Osteoblast (primary cell): Measurements from ENCODE around the gene STARD9. TPM values are rescaled to one million over a fixed set of nuclear protein-coding genes. Genes with fewer than 3 reads are reported as not detected.
A peak's percentile ranks its signal among the peaks of the same experiment; 100 is the strongest.

Experiments used
- DNase-seq: peaks from one replicate; pipeline ENCODE4 v3.0.0; 2011; ENCODE audit warnings: low spot score, mixed read lengths; ENCODE audit not compliant: insufficient read length; ENCODE audit errors: missing footprints
- H2AFZ ChIP-seq: 2 replicates; pipeline ENCODE4 v1.6.0; 2011; ENCODE audit warnings: mild to moderate bottlenecking, low read length
- H3K27ac ChIP-seq: 2 replicates; pipeline ENCODE4 v1.5.1; 2011; ENCODE audit warnings: mild to moderate bottlenecking, low read depth, low read length, moderate library complexity
- H3K27me3 ChIP-seq: 2 replicates; pipeline ENCODE4 v1.6.0; 2012; ENCODE audit warnings: mild to moderate bottlenecking, control low read depth, inconsistent platforms, low read length, moderate library complexity; ENCODE audit not compliant: insufficient read depth
- H3K36me3 ChIP-seq: 2 replicates; pipeline ENCODE4 v1.5.1; 2011; ENCODE audit warnings: mild to moderate bottlenecking, low read length, control low read depth, moderate library complexity; ENCODE audit not compliant: insufficient read depth
- H3K4me1 ChIP-seq: 2 replicates; pipeline ENCODE4 v1.5.1; 2011; ENCODE audit warnings: mild to moderate bottlenecking, low read length, control low read depth, moderate library complexity; ENCODE audit not compliant: insufficient read depth
- H3K4me2 ChIP-seq: 2 replicates; pipeline ENCODE4 v1.6.0; 2011; ENCODE audit warnings: mild to moderate bottlenecking, low read length; ENCODE audit not compliant: insufficient read depth
- H3K4me3 ChIP-seq: fragments of 200-600 bp; sonication (generic); 3 replicates; pipeline ENCODE4 v1.5.1; 2012; ENCODE audit warnings: mild to moderate bottlenecking, low read length, inconsistent platforms; ENCODE audit not compliant: insufficient read depth
- H3K79me2 ChIP-seq: 2 replicates; pipeline ENCODE4 v1.6.0; 2012; ENCODE audit warnings: mild to moderate bottlenecking, low read length, control low read depth, inconsistent platforms; ENCODE audit not compliant: insufficient read depth
- H3K9me3 ChIP-seq: 2 replicates; pipeline ENCODE4 v1.5.1; 2011; ENCODE audit warnings: low read depth, low read length, control low read depth
- H4K20me1 ChIP-seq: 2 replicates; pipeline ENCODE4 v1.6.0; 2012; ENCODE audit warnings: mild to moderate bottlenecking, low read length, control low read depth; ENCODE audit not compliant: insufficient read depth
- total RNA-seq: library from RNA; depleted of rRNA; stranded (reverse); fragments of >200 nt; gene quantifications from 2 replicates; pipeline ENCODE4 v1.2.3, GENCODE V29; 2012
- TF ChIP-seq, protein P1 (sequence below): IDR thresholded peaks from 2 replicates; pipeline ENCODE4 v1.5.1; 2011; ENCODE audit warnings: mild to moderate bottlenecking, low read depth, low read length, moderate library complexity; ENCODE audit errors: extremely low read depth

Gene STARD9
- total RNA-seq, 1 donor = 9.4 TPM

GRCh38 chr15:42665827-42666226, 90.4 kb downstream of the STARD9 start:
- TF ChIP-seq, protein P1, sequence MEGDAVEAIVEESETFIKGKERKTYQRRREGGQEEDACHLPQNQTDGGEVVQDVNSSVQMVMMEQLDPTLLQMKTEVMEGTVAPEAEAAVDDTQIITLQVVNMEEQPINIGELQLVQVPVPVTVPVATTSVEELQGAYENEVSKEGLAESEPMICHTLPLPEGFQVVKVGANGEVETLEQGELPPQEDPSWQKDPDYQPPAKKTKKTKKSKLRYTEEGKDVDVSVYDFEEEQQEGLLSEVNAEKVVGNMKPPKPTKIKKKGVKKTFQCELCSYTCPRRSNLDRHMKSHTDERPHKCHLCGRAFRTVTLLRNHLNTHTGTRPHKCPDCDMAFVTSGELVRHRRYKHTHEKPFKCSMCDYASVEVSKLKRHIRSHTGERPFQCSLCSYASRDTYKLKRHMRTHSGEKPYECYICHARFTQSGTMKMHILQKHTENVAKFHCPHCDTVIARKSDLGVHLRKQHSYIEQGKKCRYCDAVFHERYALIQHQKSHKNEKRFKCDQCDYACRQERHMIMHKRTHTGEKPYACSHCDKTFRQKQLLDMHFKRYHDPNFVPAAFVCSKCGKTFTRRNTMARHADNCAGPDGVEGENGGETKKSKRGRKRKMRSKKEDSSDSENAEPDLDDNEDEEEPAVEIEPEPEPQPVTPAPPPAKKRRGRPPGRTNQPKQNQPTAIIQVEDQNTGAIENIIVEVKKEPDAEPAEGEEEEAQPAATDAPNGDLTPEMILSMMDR = no peak
- Histone ChIP-seq H3K4me3 (no peak overlapping the region), H4K20me1 (no peaks in the 10 kb centered on the region), H3K27me3 (no peaks in the 10 kb centered on the region), H3K36me3 (no peaks in the 10 kb centered on the region), H3K27ac (no peak overlapping the region), H3K79me2 (no peaks in the 10 kb centered on the region), H3K4me2 (no peak overlapping the region), H2AFZ (no peak overlapping the region), H3K4me1 (no peaks in the 10 kb centered on the region), H3K9me3 (no peaks in the 10 kb centered on the region)
- no peak for DNase-seq

DNA sequence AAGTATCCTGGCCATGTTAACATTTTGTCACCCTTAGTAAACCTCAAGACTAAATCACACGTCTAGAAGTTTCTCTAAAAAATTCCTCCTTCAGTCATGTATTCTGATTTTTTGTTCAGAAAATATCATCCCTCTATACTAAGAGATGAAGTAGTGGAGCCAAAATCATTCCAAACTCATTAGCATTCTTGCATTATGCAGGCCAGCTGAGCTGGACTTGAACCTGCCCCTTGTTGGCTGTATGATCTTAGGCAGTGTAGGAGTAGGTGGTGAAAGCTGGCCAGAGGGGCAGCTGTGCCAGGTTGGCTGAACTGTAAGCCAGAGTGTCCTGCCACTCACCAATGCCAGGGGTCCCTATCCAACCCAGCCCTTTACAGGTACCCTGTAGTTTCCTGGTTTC, 92.4 kb downstream of the STARD9 start:
- no peak for DNase-seq
- Histone ChIP-seq H3K9me3 (no peaks in the 10 kb centered on the region), H2AFZ (no peak overlapping the region), H3K27ac (no peak overlapping the region), H3K4me3 (no peak overlapping the region), H3K27me3 (no peaks in the 10 kb centered on the region), H3K4me1 (no peaks in the 10 kb centered on the region), H3K36me3 (no peaks in the 10 kb centered on the region), H3K4me2 (no peak overlapping the region), H4K20me1 (no peaks in the 10 kb centered on the region), H3K79me2 (no peaks in the 10 kb centered on the region)
- TF ChIP-seq, protein P1 = no peak

- Histone ChIP-seq H3K27me3 (no peaks in the 10 kb centered on the region), H3K79me2 (no peaks in the 10 kb centered on the region), H3K9me3 (no peaks in the 10 kb centered on the region), H4K20me1 (no peaks in the 10 kb centered on the region), H3K27ac (no peak overlapping the region), H2AFZ (no peak overlapping the region), H3K4me3 (no peak overlapping the region), H3K4me2 (no peak overlapping the region), H3K36me3 (no peaks in the 10 kb centered on the region), H3K4me1 (no peaks in the 10 kb centered on the region)
- TF ChIP-seq, protein P1 = no peak
- DNase-seq = no peak
Measured at GRCh38 chr15:42670451-42670850, 95.0 kb downstream of the STARD9 start.

- H2AFZ ChIP-seq = peak overlapping the region; percentile 23
- no peaks in the 10 kb centered on the region for H3K4me1 ChIP-seq
- TF ChIP-seq, protein P1 = no peak
- no peak overlapping the region for H3K4me2 ChIP-seq
- H3K36me3 ChIP-seq = no peaks in the 10 kb centered on the region
- DNase-seq = no peak
- H4K20me1 ChIP-seq = no peaks in the 10 kb centered on the region
- no peaks in the 10 kb centered on the region for H3K9me3 ChIP-seq
- no peak overlapping the region for H3K27ac ChIP-seq
- no peaks in the 10 kb centered on the region for H3K27me3 ChIP-seq
- H3K79me2 ChIP-seq = no peaks in the 10 kb centered on the region
- H3K4me3 ChIP-seq = no peak overlapping the region
Measured at GRCh38 chr15:42672444-42672843, 97.0 kb downstream of the STARD9 start.
